ENCODE data around the gene C19orf85.

The C19orf85 gene

DNA sequence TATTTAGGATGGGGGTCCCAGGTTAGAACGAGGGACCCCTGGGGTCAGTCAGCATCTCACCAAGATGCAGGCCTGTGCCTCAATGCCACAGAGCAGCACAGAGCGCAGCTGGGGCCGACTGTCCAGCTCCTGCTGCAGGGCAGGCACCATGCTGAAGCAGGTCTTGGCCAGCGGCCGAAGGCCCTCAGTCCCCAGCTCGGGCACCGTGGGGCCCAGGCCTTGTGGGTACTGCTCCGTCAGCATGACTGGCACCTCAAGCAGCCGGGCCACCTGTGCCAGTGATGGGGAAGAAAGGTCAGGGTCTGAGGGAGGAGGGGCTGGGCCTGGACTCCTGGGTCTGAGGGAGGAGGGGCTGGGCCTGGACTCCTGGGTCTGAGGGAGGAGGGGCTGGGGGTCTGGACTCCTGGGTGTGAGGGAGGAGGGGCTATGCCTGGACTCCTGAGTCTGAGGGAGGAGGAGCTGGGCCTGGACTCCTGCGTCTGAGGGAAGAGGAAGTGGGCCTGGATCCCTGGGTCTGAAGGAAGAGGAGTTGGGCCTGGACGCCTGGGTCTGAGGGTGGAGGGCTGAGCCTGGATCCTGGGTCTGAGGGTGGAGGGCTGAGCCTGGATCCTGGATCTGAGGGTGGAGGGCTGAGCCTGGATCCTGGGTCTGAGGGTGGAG is 8.8 kb downstream of the C19orf85 start:
- no peak overlapping the region for H3K4me3 ChIP-seq (replicated peaks; ENCODE audit: insufficient read depth, low read length)
- TF ChIP-seq GABPA (IDR thresholded peaks at IDR 0.05; ENCODE audit: low read depth) = no peak
- no peak for TF ChIP-seq POLR2AphosphoS5 (IDR thresholded peaks at IDR 0.05; ENCODE audit: low read depth)
- TF ChIP-seq, protein P1, sequence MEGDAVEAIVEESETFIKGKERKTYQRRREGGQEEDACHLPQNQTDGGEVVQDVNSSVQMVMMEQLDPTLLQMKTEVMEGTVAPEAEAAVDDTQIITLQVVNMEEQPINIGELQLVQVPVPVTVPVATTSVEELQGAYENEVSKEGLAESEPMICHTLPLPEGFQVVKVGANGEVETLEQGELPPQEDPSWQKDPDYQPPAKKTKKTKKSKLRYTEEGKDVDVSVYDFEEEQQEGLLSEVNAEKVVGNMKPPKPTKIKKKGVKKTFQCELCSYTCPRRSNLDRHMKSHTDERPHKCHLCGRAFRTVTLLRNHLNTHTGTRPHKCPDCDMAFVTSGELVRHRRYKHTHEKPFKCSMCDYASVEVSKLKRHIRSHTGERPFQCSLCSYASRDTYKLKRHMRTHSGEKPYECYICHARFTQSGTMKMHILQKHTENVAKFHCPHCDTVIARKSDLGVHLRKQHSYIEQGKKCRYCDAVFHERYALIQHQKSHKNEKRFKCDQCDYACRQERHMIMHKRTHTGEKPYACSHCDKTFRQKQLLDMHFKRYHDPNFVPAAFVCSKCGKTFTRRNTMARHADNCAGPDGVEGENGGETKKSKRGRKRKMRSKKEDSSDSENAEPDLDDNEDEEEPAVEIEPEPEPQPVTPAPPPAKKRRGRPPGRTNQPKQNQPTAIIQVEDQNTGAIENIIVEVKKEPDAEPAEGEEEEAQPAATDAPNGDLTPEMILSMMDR (IDR thresholded peaks at IDR 0.05; ENCODE audit: insufficient read depth, low read length) = no peak
- TF ChIP-seq SPI1 (IDR thresholded peaks at IDR 0.05; ENCODE audit: borderline replicate concordance, low read depth) = no peak
- TF ChIP-seq, protein P2, sequence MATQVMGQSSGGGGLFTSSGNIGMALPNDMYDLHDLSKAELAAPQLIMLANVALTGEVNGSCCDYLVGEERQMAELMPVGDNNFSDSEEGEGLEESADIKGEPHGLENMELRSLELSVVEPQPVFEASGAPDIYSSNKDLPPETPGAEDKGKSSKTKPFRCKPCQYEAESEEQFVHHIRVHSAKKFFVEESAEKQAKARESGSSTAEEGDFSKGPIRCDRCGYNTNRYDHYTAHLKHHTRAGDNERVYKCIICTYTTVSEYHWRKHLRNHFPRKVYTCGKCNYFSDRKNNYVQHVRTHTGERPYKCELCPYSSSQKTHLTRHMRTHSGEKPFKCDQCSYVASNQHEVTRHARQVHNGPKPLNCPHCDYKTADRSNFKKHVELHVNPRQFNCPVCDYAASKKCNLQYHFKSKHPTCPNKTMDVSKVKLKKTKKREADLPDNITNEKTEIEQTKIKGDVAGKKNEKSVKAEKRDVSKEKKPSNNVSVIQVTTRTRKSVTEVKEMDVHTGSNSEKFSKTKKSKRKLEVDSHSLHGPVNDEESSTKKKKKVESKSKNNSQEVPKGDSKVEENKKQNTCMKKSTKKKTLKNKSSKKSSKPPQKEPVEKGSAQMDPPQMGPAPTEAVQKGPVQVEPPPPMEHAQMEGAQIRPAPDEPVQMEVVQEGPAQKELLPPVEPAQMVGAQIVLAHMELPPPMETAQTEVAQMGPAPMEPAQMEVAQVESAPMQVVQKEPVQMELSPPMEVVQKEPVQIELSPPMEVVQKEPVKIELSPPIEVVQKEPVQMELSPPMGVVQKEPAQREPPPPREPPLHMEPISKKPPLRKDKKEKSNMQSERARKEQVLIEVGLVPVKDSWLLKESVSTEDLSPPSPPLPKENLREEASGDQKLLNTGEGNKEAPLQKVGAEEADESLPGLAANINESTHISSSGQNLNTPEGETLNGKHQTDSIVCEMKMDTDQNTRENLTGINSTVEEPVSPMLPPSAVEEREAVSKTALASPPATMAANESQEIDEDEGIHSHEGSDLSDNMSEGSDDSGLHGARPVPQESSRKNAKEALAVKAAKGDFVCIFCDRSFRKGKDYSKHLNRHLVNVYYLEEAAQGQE (IDR thresholded peaks at IDR 0.05; ENCODE audit: insufficient replicate concordance, low read depth) = no peak
- DNase-seq (ENCODE audit: low read depth in 1 of 2, low spot score in 1 of 2) = no peak
- H3K27ac ChIP-seq (replicated peaks) = no peak overlapping the region
- peaks cover 9% of the 10 kb centered on the region for H3K27me3 ChIP-seq (ENCODE audit: insufficient read depth, poor library complexity, severe bottlenecking)

DNA sequence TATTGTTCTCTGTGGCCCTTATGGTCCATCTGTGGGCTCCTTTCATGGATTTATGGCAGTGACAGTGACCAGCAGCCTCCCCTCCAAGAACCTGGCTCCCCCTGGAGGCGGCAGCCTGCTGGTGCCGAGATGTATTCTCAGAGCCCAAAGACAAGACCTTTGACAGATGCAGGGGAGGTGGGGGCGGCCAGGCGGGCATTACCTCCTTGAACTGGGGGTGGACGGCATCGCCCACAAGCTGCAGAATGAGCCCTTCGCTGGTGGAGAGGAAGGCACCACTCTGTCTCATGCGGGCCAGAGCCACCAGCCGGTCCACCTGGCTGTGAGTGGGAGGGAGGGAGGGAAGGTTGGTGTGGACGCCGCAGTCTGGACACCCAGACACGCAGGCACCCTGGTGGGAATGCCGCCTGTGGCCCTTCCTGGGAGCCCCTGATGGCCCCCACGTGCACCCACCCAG is 9.7 kb downstream of the C19orf85 start:
- peaks cover 9% of the 10 kb centered on the region for H3K27me3 ChIP-seq (ENCODE audit: insufficient read depth, poor library complexity, severe bottlenecking)
- no peak for TF ChIP-seq GABPA (IDR thresholded peaks at IDR 0.05; ENCODE audit: low read depth)
- TF ChIP-seq, protein P1 (IDR thresholded peaks at IDR 0.05; ENCODE audit: insufficient read depth, low read length) = peak; percentile 64
- DNase-seq (ENCODE audit: low read depth in 1 of 2, low spot score in 1 of 2) = peak in 1 of 2 experiments; percentile 57
- no peak overlapping the region for H3K4me3 ChIP-seq (replicated peaks; ENCODE audit: insufficient read depth, low read length)
- no peak overlapping the region for H3K27ac ChIP-seq (replicated peaks)

DNA sequence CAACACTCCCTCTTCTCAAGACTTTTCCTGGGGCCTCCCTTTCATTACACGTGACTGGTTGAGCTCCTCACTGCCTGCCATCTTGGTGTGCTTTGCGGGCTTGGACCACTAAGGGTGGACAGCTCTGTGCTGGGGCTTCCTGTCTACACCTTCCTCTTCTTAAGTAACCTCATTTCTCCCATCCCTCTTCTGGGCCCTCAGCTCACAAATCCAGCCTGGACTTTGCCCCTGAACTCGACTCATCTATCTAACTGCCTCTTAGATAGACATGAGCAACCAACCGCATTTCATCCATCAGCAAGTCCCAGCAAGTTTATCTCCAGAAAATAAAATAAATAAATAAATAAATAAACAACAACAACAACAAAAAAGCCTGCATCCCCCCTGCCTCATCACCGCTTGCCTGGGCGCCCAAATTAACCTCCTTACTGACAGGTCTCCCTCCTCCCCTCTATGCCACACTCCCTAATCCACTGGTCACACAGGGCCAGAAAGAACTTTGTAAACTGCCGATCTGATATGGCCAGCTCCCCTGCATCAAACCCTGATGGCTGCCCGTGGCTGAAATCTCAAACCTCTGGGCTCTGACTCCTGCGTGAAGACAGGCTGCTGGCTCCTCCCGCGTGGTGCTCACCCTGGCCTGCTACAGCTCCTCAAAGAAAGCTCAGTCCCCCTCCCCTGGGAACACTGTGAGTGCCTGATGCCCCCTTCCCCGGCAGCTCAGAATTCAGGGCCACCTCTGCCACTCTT is 10.9 kb downstream of the C19orf85 start:
- Histone ChIP-seq H3K27me3 (ENCODE audit: insufficient read depth, poor library complexity, severe bottlenecking) (peaks cover 9% of the 10 kb centered on the region), H3K4me3 (replicated peaks; ENCODE audit: insufficient read depth, low read length) (no peak overlapping the region), H3K27ac (replicated peaks) (no peak overlapping the region)
- TF ChIP-seq SPI1 (IDR thresholded peaks at IDR 0.05; ENCODE audit: borderline replicate concordance, low read depth) = no peak
- TF ChIP-seq, protein P2 (IDR thresholded peaks at IDR 0.05; ENCODE audit: insufficient replicate concordance, low read depth) = no peak
- TF ChIP-seq, protein P1 (IDR thresholded peaks at IDR 0.05; ENCODE audit: insufficient read depth, low read length) = no peak
- TF ChIP-seq GABPA (IDR thresholded peaks at IDR 0.05; ENCODE audit: low read depth) = no peak
- no peak for TF ChIP-seq POLR2AphosphoS5 (IDR thresholded peaks at IDR 0.05; ENCODE audit: low read depth)
- DNase-seq (ENCODE audit: low read depth in 1 of 2, low spot score in 1 of 2) = no peak
